Adipose tissue (tissue), 3 donors: ENCODE data around the gene AKT1S1. TPM values are rescaled to one million over a fixed set of nuclear protein-coding genes. Genes with fewer than 3 reads are reported as not detected.
"Not testable (repeated sequence)": the region's sequence is repeated elsewhere in the genome, so short reads cannot be mapped to it uniquely, and the experiment has no call there.

Experiments used
- H3K27ac ChIP-seq: one replicate; pipeline ENCODE4 v1.5.1; 2013; ENCODE audit warnings: low read depth, low read length
- WGBS, 3 donors: extraction: QIAGEN DNeasy Blood & Tissue Kit; methylation state at CpG; one replicate each; pipeline ENCODE4 v1.1.7; 2013; 5-methylcytosine and 5-hydroxymethylcytosine counted together
- polyA plus RNA-seq, 3 donors: library from polyadenylated mRNA; stranded (reverse); fragments of 200-250 nt; gene quantifications; one replicate each; pipeline ENCODE4 v1.2.3, GENCODE V29; 2013
- donor health status: healthy with polysubstance abuse.
- donor health status: Bipolar disorder and iron deficiency.
- donor health status: healthy.

The AKT1S1 gene
- polyA plus RNA-seq, 3 donors: 21.6 to 43.5 (median 41.7) TPM

GRCh38 chr19:49831592-49831991 is 45.6 kb downstream of the AKT1S1 start:
- 79 to 95% (median 84%) methylated on average over 8 of the region's 8 CpGs for WGBS, 3 donors
- H3K27ac ChIP-seq: no peak overlapping the region

- WGBS, 3 donors: 81 to 94% (median 86%) methylated on average over 12 of the region's 12 CpGs
- H3K27ac ChIP-seq: no peak overlapping the region
Measured at GRCh38 chr19:49830766-49831165, 46.4 kb downstream of the AKT1S1 start.

DNA sequence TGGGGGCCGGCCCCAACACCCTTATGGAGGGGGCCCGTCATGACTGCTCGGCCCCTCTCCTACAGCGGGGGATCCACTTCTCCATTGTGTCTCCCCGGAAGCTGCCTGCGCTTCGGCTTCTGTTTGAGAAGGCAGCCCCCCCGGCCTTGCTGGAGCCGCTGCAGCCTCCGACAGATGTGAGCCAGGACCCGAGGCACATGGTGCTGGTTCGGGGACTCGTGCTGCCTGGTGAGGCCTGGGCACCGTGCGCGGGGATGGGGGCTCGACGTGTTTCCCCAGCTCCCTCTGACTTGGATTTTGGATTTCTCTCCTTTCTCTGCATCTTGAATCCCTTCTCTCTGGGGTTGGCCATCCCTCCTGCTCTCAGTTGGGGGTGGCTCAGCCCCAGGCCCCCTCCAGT is 47.4 kb downstream of the AKT1S1 start:
- WGBS, 3 donors: 94 to 95% (median 94%) methylated on average over 13 to 18 of the region's 18 CpGs
- H3K27ac ChIP-seq: no peak overlapping the region

- WGBS, 3 donors: 92 to 95% (median 95%) methylated on average over 8 of the region's 8 CpGs
Measured at GRCh38 chr19:49829200-49829599, 48.0 kb downstream of the AKT1S1 start.

GRCh38 chr19:49827034-49827433 is 50.1 kb downstream of the AKT1S1 start:
- 86 to 91% (median 91%) methylated on average over 14 of the region's 14 CpGs for WGBS, 3 donors
- H3K27ac ChIP-seq: no peak overlapping the region

More at GRCh38 chr19:49829200-49829599, 48.0 kb downstream of the AKT1S1 start:
- no peak overlapping the region for H3K27ac ChIP-seq

DNA sequence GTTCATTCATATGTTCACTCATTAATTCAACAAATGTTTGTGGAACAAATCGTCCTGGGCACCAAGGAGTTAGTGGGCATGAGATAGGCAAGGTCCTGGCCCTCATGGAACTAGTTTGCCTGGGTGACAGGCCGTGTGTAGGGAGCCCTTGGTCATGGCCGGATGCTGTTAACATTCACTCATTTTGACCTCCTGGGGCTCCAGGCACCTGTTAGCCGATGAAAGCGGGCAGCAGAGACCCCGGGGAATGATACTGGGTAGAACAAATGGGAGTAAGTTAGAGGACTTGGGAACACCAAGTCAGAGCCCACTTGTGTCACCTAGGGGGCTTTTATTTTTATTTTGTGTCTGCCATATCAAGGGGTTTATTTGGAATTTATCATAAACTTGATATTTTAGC is 52.5 kb downstream of the AKT1S1 start:
- no peak overlapping the region for H3K27ac ChIP-seq

GRCh38 chr19:49823472-49823871 is 53.7 kb downstream of the AKT1S1 start:
- no peak overlapping the region for H3K27ac ChIP-seq
- 82 to 95% (median 89%) methylated on average over 12 of the region's 12 CpGs for WGBS, 3 donors

More for the DNA sequence above, 52.5 kb downstream of the AKT1S1 start:
- 81 to 92% (median 90%) methylated on average over 6 of the region's 6 CpGs for WGBS, 3 donors

DNA sequence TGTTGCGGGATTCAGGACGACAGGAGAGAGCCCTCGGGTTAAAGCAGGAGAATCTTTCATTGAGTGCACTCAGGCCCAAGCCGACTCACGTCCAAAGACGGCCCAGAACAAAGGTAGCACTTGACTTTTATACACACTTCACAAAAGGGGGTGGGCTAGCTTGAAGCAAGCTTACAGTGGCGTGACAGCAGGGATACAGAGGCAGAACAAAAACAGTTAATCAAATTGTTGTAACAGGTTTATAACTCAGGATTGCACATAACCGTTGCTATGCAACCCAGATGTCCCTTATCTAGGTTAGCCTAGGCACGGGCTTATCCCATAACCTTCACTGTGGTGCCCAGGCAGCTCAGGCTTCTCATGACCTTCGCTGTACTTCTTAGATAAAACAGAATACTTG is 57.0 kb downstream of the AKT1S1 start:
- no peak overlapping the region for H3K27ac ChIP-seq
- 42 to 82% (median 77%) methylated on average over 10 of the region's 10 CpGs for WGBS, 3 donors

DNA sequence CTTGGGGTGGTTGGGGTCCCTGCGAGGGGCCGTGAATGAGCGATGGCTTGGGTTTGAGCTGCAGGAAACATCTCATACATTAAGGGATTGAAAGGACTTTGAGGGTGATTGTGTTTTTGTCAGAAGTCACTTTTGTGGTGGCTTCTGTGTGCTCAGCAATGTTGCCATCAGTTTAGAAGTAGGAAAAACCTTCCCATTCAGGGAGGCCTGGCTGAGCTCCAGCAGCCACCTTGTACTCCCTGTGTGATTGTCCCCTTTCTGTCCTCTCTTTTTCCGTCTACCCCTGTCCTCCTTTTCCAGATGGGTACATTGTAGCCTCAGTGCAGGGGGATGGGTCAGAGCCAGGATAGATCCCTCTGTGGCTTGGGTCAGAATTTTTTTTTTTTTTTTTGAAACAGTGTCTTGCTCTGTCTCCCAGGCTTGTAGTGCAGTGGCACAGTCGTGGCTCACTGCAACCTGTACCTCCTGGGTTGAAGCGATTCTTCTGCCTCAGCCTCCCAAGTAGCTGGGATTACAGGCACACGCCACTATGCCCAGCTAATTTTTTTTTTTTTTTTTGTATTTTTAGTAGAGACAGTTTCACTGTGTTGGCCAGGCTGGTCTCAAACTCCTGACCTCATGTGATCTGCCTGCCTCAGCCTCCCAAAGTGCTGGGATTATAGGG is 57.6 kb downstream of the AKT1S1 start:
- 51 to 87% (median 86%) methylated on average over 6 to 7 of the region's 7 CpGs for WGBS, 3 donors
- not testable (repeated sequence) for H3K27ac ChIP-seq

Other genes with a start within 250 kb of the AKT1S1 start
- gene RRAS, start 237.2 kb downstream of the AKT1S1 start, polyA plus RNA-seq: 100 to 1,000 TPM in 2 of 3 donors, 10 to 100 TPM in 1; 31.9 to 302 (median 198) TPM
- gene SCAF1, start 235.1 kb downstream of the AKT1S1 start, polyA plus RNA-seq: 10 to 100 TPM; 12.7 to 23.5 (median 17.4) TPM
- gene IRF3, start 211.5 kb downstream of the AKT1S1 start, polyA plus RNA-seq: 10 to 100 TPM; 45.8 to 76.0 (median 56.6) TPM
- 10 to 100 TPM; 14.1 to 18.4 (median 15.4) TPM for gene BCL2L12, start 211.4 kb downstream of the AKT1S1 start, polyA plus RNA-seq
- 100 to 1,000 TPM in 2 of 3 donors, 10 to 100 TPM in 1; 80.2 to 153 (median 118) TPM for gene PRMT1, start 200.1 kb downstream of the AKT1S1 start, polyA plus RNA-seq
- 1 to 10 TPM; 1.0 to 2.5 (median 1.0) TPM for gene ADM5, start 187.8 kb downstream of the AKT1S1 start, polyA plus RNA-seq
- 10 to 100 TPM in 1 of 3 donors, 1 to 10 TPM in 2; 1.8 to 12.1 (median 3.2) TPM for gene CPT1C, start 186.2 kb downstream of the AKT1S1 start, polyA plus RNA-seq
- gene TSKS, start 114.0 kb downstream of the AKT1S1 start, polyA plus RNA-seq: 1 to 10 TPM in 2 of 3 donors, under 1 TPM in 1; 0.22 to 2.5 (median 1.1) TPM
- gene AP2A1, start 110.4 kb downstream of the AKT1S1 start, polyA plus RNA-seq: 10 to 100 TPM; 49.3 to 82.4 (median 75.9) TPM
- 10 to 100 TPM; 19.3 to 21.8 (median 20.9) TPM for gene FUZ, start 64.1 kb downstream of the AKT1S1 start, polyA plus RNA-seq
- gene MED25, start 59.1 kb downstream of the AKT1S1 start, polyA plus RNA-seq: 10 to 100 TPM; 21.8 to 38.8 (median 22.4) TPM
- 10 to 100 TPM; 69.1 to 76.8 (median 73.5) TPM for gene PTOV1, start 26.2 kb downstream of the AKT1S1 start, polyA plus RNA-seq
- 10 to 100 TPM; 29.7 to 50.9 (median 45.8) TPM for gene PNKP, start 9.8 kb downstream of the AKT1S1 start, polyA plus RNA-seq
- gene TBC1D17, start 347 bp upstream of the AKT1S1 start, polyA plus RNA-seq: 10 to 100 TPM; 35.7 to 46.6 (median 37.0) TPM
- gene IL4I1, start 19.5 kb upstream of the AKT1S1 start, polyA plus RNA-seq: 1 to 10 TPM in 1 of 3 donors, under 1 TPM in 1, not detected in 1; 0.63 to 1.5 TPM
- 10 to 100 TPM; 37.0 to 77.0 (median 41.7) TPM for gene ATF5, start 51.9 kb upstream of the AKT1S1 start, polyA plus RNA-seq
- 10 to 100 TPM; 15.0 to 22.3 (median 16.4) TPM for gene NUP62, start 52.1 kb upstream of the AKT1S1 start, polyA plus RNA-seq
- 1 to 10 TPM in 2 of 3 donors, under 1 TPM in 1; 0.35 to 3.2 (median 1.9) TPM for gene SIGLEC11, start 83.8 kb upstream of the AKT1S1 start, polyA plus RNA-seq
- gene VRK3, start 148.0 kb upstream of the AKT1S1 start, polyA plus RNA-seq: 10 to 100 TPM; 20.0 to 25.9 (median 25.6) TPM
- gene ZNF473, start 148.7 kb upstream of the AKT1S1 start, polyA plus RNA-seq: 1 to 10 TPM; 2.1 to 2.5 (median 2.4) TPM